SIG-M5 treated with dmso at 0.1 percent for 504 hours (cell line): ENCODE data around the gene CCDC127.
"Not testable (repeated sequence)": the region's sequence is repeated elsewhere in the genome, so short reads cannot be mapped to it uniquely, and the experiment has no call there.

Source experiments
- DNase-seq: peaks from one replicate; lab custom pipeline; 2025; ENCODE audit not compliant: unreplicated experiment; lab: John Stamatoyannopoulos, UW

The CCDC127 gene

GRCh38 chr5:204462-204861, 13.5 kb downstream of the CCDC127 start:
- DNase-seq = no peak

DNA sequence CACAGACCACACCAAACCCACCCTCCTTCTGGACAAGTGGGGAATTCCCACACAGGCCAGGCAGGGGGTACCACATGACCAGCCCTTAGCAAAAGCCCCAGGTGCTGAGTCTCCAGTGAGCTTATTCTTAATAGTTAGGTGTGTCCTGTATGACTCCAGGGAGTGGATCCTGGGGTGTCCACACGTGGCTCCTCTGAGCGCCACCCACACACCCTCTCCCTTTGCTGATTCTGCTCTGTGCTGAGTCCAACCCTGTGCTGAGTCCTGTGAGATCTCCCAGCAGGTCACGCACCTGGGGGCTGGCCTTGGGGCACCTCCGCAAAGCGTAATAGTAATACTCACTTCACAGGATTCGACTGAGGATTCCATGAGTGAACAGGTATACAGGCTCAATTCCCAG, 14.0 kb downstream of the CCDC127 start:
- DNase-seq = no peak

DNA sequence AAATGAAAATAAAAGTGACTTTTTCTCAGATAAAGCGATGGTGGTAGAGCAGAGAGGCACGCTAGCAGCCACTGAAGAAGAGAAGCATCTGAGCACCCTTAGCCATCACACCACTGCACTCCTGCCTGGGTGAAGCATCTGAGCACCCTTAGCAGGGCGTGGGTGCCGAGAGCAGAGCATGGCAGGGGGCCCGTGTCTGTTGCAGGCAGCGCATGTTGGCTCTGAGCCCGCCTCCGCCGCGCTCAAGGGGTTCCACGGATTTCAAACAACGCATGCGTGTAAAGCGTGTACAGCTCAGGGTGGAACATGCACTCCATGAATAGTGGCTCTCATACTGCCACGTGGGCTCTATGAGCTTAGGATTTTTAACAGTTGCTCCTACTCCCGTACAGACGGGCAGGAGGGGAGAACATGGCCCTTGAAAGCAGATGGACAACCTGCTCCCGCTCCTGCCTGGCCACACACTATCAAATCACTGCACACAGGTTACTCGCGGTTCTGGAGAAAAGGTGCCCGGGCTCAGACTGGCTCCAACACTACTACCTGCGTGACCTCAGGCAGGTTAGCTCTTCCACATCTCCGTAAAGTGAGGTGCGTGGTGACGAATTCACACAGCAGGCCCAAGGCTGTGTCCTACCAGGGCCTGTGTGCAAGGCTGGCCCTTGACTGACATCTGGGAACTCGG, 14.6 kb downstream of the CCDC127 start:
- DNase-seq = no peak

GRCh38 chr5:201672-202071, 16.3 kb downstream of the CCDC127 start:
- DNase-seq = no peak

DNA sequence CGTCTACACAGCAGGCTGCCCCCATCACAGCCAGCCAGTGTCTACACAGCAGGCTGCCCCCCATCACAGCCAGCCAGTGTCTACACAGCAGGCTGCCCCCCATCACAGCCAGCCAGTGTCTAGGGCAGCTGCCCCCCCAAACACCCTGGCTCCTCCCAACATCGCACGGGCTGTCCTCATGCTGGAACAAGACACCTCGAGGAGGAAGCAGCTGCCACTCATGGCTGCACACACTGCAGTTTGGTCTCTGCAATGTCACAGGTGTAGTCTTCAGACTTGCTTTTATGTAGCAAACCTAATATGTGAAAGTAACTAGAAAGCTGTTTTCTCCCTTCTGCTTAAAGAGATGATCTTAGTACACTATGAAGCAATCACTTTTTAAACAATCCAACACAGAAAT, 17.0 kb downstream of the CCDC127 start:
- DNase-seq = no peak

DNA sequence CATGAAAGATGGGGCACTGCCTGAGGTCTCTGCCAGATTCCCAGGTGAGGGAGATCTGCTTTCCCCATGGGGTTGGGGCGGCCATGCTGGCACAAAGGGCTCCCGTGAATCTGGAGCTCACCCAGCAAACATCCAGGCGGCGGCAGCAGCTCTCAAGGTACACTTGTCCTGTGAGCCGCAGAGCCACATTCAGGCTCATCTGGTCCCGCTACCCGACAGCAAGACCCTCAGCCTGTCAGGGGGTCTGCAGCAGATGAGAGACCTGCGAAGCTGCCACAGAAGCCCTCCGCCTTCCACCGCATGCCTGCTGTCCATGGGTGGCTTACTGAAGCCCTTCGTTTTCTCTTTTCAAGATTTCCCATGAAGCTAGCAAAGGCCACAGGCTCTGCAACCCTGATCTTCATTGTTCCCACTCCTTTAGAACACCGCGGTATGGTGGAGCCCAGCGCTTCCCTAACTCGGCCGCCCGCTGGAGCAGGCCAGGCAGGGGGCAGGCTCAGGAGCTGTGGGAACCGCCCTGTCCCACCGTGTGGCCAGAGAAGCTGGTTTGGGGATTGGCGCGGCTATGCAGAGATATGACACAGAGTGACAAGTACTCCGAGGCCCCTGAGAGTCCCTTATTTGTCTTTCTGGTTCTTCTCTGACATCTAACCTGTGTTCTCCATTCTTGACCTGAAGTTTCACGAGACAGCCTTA, 17.9 kb downstream of the CCDC127 start:
- no peak for DNase-seq

DNA sequence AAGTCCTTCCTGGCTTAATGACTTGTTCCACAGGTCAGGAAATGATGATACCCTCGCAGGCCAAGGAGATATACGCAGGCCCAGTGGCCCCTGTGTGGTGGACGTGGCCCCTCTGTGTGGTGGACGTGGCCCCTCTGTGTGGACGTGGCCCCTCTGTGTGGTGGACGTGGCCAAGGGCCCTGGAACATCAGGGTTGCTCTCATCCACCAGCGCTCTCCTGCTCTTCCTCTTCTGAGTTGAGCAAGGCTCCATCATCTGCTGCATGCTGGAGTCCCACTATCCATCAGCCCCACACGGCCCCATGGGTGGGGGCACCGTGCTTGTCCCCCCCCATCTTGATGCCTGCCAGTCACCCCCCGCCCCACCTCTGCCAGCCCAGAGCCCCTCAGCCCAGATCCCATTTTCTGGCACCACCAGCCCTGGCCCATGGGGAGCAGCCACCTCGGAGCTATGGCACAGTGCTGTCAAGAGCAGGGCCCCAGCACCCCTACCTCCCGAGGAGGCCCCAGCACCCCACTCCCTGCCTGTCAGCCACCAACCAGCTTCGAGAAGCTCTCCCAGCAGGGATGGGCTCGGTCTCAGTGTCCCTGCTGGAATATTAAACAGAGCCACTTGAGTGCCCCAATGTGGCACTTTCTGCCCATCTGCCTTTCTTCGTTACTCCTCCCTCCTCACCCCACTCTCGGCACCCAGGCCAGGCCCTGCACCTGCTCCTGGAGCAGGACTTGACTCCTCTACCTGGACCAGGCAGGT, 18.6 kb downstream of the CCDC127 start:
- DNase-seq = no peak

DNA sequence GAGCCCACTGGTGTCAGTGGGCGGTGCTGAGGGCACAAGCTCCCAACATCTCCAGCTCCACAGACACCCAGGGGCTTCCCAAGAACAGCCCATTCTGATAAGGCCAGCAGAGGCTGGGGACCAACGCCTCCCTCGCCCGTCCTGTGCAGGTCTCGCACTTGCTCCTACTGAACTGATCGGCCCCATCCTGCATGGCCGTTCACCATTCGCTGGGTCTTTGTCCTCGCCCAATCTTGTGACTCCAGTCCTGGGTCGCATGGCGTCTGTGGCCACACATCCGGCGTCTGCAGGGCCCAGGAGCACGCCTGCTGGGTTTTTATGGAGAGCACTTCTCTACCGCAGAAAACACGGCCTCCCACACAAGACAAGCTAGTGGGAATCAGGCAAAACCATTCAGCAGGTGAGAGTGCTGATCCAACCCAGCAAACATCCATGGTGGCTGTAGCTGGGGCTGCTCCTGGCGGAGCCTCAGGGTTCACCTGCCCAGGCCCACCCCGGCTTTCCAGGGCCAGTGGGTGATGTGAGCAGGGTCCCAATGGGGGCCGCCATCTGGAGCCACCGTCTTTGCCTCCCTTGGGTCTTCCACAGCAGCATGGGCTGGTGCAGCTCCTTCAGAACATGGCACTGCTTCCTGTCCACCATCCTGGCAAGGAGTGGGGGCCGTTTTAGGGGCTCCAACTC, 19.3 kb downstream of the CCDC127 start:
- no peak for DNase-seq

DNA sequence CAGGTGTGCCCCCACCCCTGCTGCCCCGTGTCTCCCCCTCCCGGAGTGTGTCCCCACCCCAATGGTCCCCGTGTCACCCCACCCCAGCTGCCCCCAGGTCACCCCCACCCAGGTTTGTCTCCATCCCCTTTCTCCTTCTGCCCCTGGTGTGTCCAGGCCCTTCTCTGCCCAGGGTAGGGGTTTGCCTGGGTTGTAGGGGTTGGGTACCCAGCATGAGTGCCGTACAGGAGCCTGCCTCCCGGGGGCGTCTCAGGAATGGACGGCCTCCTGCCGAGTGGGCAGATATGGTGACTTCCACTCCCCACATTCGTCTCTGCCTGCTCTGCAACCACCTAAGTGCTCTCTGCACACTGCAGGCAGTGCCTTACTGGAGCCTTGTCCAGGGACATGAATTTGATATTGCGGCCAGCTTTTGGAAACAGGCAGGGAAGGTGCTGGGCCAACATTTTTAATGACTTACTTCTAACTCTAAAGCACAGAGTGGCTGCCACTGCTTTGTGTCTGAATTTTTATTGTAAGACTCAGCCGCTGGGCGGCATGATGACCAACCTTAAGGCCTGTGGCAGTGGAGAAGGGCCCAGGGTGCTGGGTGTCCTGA, 20.0 kb downstream of the CCDC127 start:
- DNase-seq = no peak

DNA sequence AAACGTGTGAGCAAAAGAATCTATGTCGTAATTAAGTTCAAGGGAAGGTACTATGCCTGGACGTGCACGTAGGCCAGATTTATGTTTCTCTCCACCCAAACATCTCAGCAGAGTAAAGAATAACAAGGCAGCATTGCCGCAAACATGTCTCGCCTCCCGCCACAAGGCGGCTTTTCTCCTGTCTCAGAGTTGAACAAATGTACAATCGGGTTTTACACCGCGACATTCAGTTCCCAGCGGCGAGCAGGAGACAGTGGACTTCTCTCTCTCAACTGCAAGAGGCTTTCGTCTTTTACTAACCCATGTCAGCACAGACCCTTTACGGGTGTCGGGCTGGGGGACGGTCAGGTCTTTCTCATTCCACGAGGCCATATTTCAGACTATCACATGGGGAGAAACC, 20.9 kb downstream of the CCDC127 start:
- not testable (repeated sequence) for DNase-seq

DNA sequence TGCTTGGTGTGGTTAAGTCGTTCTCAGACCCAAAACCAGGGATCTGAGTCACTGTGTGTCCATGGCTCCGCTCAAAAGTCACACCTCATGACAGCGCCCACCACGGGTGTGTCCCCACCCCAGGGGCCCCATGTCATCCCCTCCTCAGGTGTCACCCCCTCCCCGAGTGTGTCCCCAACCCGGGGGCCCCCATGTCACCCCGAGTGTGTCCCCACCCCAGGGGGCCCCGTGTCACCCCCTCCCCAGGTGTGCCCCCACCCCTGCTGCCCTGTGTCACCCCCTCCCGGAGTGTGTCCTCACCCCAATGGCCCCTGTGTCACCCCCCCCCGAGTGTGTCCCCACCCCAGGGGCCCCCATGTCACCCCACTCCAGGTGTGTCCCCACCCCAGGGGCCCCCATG, 21.6 kb downstream of the CCDC127 start:
- DNase-seq = no peak

DNA sequence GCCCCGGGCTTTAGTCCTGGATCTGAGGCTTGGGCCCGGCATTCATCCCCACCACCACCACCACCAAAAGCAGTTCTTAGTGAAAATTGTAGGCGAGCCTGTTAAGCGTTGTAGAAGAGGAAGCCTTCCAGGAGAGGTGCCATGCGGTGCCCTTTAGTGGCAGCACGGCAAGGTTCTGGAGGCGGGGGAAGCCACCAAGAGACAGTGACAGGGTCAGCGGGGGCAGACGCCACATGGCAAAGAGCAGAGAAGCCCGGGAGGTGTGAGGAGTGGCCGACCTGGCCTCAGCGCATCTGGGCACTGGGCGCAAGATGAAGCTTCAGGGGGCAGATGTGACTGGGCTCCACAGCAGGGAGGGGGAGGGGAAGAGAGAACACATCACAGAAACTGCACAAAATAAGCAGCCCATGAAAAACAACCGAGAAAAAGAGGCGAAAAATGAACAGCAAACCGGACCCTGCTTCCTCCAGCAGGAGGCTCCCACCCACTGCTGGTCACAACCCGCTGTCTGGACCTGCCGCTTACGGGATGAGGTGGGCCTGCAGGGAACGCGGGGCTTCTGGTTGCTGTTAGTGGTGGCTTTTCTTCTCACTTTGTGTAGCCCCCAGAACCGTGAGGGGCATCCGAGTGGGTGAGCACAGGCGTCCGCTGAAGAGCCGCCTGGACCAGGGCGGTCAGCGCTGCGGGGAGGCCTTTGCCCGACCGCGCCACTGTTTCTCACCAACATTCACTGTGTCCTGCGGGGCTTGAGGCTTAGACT, 22.4 kb downstream of the CCDC127 start:
- DNase-seq = no peak

DNA sequence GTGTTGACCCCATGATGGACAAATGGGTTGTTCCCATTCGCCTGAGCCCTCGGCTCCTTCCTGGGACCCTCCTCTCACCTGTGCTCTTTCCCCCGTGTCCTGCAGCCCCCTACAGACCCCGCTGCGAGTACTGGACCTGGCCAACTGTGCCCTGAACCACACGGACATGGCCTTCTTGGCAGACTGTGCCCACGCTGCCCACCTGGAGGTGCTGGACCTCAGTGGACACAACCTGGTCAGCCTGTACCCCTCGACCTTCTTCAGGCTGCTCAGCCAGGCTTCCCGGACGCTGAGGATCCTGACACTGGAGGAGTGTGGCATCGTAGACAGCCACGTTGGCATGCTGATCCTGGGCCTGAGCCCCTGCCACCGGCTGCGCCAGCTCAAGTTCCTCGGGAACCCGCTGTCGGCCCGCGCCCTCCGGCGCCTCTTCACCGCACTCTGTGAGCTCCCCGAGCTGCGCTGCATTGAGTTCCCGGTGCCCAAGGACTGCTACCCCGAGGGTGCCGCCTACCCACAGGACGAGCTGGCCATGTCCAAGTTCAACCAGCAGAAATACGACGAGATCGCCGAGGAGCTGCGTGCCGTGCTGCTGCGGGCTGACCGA, 23.2 kb downstream of the CCDC127 start:
- no peak for DNase-seq

DNA sequence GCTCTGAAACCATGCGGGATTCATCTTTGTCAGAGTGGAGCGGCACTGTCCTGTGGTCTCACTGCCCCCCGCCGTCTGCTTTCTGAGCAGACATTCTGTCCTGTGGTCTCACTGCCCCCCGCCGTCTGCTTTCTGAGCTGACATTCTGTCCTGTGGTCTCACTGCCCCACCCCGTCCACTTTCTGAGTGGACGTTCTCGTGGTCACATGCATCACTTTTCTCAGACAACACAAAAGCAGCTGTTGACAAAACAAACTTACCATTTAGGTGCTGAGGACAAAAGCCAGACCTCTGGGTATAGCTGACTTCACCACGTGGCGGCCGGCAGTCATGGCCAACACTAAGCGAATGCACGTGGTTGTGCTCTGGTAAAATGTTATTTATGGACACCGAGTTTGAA, 23.9 kb downstream of the CCDC127 start:
- no peak for DNase-seq

DNA sequence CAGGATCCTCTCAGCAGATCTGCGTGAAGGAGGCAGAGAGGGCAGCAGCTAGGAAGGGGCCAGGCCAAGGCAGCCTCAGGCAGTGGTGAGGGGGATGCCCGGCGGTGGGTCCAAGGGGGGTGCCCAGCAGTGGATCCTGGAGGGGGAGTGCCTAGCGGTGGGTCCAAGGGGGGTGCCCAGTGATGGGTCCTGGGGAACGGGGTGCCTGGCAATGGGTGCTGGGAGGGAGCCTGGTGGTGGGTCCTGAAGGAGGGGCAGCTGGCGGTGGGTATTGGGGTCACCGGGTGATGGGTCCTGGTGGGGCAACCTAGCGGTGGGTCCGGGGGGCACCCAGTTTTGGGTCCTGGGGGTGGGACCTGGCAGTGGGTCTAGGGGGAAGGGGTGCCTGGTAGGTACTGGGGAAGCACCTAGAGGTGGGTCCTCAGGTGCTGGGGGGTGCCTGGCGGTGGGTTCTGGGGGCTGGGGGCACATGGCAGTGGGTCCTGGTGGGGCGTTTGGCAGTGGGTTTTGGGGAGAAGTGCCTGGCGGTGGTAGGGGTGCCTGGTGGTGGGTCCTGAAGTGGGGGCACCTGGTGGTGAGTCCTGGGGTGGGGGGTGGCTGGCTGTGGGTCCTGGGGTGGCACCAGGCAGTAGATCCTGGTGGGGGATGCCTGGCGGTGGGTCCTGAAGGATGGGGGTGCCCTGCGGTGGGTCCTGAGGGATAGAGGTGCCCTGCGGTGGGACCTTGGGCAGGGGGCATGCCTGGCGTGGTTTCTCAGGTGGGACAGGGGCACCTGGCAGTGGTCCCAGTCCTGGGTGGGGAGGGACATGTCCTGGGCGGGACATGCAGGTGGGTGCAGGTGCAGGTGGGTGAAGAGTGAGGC, 24.8 kb downstream of the CCDC127 start:
- DNase-seq = no peak

GRCh38 chr5:192691-192969, 25.3 kb downstream of the CCDC127 start:
- no peak for DNase-seq

- DNase-seq = no peak
These were observed 25.8 kb downstream of the CCDC127 start for GRCh38 chr5:191949-192690.

GRCh38 chr5:191036-191948, 26.7 kb downstream of the CCDC127 start, which contains the start of gene LRRC14B:
LRRC14B (plus strand) TSS chr5:191495; CDS start chr5:191539, 44 bp downstream.
- no peak for DNase-seq
